CD4-positive, alpha-beta T cell treated with Interleukin-4 for 4 hours (primary cell): ENCODE measurements around the gene PTPRR.
"Not testable (repeated sequence)": the region's sequence is repeated elsewhere in the genome, so short reads cannot be mapped to it uniquely, and the experiment has no call there.

Experiments
- DNase-seq: peaks from one replicate; pipeline ENCODE4 v3.0.0-alpha.2; 2020

The PTPRR gene

DNA sequence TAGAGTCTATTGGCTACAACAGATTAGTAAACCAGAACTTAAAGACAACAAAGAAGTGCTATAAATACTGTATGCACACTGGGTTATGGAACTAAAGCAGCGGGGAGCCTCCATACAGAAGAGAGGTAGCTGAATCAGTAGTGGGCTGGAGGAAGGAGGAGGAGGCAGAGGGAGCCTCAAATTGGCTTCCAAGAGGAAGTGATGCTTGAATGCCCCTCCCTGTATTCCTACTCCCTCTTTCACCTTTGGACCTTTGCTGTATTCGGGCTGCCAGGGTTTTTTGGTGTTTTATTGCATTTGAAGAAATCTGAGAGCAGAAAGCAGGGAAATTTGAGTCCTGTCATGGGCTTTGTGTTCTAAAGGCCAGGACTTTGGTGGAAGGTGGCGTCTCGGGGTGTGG, 179.3 kb downstream of the PTPRR start:
- no peak for DNase-seq

DNA sequence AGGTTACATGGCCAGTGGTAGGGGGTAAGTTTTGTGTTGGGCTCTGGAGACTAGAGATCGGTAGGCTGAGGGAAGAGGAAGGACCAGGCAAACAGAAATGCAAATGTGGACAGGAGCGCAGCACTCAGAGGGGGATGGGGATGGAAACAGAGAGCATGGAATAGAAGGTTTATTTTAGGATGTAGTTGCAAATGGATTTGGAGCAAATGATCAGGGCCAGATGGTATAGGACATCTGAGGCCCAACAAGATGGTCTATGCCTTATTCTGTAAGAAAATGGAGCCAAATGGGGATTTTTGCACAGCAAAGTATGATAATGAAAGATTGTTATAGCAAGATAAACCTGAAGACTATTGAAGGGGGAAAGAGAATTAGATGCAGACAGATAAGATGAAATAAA, 180.8 kb downstream of the PTPRR start:
- DNase-seq: no peak

DNA sequence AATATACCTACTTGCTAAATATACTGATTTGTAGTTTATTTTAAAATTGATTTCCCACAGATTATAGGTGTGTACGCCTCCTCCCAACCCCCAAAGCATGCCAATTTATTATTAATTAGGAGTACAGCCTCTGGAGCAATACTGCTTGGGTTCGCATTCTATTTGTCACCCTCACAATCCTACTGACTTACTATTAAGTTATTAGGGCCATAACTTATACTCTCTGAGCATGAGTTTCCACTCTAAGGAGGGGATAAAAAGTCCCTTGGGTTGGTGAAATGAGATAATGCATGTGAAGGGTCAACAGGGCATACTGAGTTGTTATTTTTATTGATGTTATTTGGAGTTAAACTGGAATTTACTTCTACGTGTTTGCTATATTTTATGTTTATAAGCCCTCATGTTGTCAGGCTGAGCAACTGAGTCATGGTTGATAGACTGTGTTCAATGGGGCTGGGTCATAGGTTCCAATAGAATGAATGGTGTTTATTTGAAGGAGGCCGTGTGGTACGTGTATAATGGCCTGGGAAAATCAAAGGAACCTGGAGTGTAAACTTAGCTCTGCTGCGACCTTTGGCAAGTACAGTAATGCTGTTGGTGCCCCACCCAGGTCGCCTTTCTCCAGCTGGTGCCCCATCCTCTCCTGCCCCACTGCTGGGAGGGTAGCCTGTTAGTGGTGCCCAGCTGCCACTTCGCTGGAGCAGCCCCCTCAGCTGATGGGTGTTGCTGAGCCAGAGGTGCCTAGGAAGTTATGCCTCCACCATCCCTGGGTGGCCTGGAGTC, 184.0 kb downstream of the PTPRR start:
- DNase-seq: no peak

DNA sequence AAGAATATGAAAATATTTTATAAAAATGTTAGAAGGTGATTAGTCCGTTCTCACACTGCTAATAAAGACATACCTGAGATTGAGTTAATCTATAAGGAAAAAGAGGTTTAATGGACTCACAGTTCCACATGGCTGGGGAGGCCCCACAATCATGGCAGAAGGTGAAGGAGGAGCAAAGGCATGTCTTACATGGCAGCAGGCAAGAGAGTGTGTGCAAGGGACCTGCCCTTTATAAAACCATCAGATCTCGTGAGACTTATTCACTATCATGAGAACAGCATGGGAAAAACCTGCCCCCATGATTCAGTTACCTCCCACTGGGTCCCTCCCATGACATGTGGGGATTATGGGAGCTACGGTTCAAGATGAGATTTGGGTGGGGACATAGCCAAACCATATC, 185.3 kb downstream of the PTPRR start:
- DNase-seq: not testable (repeated sequence)

DNA sequence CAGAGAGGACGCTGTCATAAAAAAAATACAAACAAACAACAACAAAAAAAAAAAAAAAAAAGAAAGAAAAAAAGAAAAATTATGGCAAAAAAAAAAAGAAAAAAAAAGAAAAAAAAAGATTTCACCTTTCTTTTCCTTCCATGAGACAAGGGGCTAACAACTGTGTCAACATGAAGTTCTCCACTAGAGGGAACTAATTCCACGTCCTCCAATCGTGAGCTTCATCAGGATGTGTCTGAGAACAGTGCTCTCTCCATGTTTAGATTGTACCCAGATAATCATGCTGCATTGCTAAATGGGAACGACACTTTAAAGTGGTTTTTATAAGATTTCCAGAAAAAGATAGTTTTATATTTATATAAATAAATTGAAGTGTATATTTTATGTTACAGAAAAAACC, 187.2 kb downstream of the PTPRR start:
- DNase-seq: peak; percentile 8

DNA sequence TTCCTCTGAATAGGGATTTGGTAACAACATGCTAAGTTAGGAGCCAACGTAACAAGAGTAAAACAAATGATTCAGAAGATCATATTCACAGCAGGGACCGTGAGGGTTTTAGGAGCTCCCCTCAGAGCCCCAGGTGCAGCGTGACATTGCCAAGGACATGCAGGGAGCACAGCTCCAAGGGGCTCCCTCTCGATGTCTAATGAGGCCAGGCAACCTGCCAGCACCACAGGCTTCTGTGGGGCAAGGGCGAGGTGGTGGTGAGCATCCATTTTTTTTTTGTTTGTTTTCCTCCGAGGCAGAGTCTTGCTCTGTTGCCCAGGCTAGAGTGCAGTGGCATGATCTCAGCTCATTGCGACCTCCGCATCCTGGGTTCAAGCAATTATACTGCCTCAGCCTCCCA, 188.3 kb downstream of the PTPRR start:
- DNase-seq: no peak

DNA sequence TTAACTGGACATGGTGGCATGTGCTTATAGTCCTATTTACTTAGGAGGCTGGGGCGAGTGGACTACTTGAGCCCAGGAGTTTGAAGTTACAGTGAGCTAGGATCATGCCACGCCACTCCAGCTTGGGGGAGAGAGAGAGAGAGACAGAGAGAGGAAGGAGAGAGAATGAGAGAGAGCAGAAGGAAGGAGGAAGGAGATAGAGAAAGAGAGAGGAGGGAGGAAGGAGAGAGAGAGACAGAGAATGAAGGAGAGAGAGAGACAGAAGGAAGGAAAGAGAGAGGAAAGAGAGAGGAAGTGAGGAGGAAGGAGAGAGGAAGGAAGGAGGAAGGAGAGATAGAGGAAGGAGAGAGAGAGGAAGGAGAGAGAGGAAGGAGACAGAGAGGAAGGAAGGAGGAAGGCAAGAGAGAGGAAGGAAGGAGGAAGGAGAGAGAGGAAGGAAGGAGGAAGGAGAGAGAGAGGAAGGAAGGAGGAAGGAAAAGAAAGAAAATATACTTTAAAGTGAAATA, 189.8 kb downstream of the PTPRR start:
- no peak for DNase-seq

DNA sequence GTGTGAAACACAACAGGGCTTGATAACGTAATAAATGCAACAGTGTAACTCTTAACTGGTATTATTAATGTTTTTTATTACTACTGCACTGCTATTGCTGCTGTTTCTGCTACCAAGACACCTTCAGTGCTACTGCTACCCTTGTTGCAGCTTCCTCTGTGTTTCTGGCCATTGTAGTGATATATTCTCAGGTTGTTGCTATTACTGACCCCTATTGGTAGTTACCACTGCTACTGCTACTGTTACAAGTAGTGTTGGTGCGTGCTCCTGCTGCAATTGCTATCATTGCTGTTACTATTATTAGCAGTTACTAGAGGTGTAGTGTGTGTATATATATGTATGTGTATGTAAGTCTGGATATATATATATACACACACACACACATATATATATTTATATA, 196.1 kb downstream of the PTPRR start:
- DNase-seq: no peak

DNA sequence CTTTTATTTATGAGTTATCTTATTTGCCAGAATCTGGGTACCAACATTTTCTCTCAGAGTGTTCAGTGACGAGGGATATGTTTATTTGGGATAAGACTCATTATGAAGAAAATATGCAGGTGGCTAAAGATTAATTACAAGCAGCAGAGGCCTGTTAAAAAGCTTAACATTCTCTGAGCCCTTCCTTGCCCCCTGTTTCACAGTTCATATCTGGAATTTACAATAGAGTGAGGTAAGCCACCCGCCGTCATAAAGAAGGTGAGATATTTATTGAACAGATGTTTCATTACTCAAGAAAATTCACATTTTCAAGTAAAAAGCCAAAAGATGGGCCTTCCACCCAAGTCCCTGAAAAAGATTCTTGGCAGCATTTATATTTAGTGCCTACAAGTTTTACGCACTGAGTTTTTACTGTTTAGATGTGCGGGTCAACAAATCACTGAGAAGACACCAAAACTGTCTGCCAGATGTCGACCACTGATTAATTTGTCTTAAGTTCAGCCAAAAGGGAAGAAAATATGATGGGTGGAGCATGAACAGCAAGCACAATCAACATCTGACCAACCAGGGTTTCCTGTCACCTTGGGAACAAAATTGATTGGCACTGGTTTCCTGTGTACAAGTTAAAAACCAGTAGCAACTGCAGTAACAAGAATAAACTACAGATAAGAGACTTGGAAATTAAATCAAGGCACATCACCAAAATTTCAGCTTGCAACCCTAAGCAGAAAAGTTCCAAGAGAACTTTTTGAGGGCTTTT, 197.8 kb downstream of the PTPRR start:
- DNase-seq: peak; percentile 10

DNA sequence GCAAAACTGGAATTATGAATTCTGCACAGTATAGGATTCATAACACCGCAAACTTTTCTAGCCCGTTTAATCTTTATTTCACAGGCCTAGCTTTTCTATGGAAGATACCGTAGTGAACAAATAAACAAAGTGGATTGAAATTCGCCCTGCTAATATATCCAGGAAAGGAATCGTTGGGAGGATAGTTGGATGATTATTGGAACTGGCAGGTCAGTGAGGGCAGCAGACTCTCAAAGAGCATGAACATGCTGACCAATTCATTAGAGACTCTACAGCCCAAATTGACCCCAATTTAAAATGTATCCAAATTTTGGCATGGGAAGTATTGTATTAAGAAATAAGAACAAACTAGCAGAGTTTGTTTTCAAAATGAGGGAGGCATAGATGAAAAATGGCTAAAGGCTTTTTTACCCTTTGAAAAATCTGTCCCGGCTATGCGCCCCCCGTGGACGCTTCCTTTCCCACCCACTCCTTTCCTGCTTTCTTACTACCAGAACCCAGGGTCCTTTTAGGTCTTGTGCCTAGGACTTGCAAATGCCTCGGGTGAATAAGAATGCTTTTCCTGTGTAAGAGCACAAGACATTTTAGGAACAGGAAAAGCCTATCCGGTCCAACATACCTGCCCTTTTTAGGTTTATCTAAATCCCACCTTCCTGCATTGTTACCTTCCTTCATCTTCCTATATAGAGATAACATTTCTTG, 198.7 kb downstream of the PTPRR start:
- no peak for DNase-seq

DNA sequence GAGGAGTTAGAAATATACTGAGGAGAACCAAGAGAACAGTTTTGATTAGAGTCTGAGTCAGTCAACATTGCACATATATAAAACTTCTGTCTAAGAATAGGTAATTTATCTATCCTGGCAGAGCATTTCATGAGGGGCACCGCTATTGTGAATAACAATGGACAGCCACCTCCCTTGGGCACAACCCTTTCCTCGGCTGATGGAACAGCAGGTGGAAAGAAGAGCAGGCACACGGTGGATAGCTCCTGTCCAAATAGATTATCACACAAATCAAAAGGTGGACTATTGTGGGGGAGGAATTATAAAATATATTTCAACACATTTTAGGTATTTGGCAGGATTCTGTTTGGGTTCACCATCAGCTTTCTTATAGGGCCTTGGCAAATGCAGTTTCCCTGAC, 199.3 kb downstream of the PTPRR start:
- no peak for DNase-seq

DNA sequence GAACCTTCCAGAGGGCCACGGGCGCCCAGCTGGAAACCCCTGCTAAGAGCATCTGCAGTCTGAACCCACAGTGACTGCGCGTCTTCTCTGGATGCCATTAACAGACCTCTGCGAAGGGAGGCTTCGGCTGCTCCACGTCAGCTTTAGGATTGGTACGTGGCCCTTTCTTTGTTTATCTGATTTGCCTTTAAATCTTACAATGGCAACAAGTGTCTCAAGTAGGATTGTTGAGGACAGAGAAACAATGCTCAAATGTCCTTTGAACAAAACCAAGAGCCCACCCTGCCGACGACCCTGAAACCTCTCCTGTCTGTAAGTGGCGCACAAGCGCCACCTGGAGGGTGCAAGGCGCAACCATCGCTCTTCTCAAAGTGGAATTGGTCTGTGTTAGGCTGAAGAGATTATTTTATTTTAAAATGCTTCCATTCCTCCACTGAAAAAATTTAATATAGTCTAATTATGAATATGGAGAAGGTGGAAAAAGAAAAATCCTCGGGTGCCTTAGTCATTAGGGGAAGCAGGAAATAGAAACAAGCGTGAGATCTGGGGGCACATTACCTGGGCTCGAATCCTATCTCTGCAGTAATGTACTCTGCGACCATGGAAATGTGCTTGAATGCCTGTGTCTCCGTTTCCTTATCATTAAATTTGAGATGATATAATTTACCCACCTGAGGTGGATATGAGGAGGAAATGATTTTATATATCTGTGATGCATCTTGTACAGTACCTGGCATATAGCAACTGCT, 200.7 kb downstream of the PTPRR start:
- DNase-seq: peak; percentile 23

DNA sequence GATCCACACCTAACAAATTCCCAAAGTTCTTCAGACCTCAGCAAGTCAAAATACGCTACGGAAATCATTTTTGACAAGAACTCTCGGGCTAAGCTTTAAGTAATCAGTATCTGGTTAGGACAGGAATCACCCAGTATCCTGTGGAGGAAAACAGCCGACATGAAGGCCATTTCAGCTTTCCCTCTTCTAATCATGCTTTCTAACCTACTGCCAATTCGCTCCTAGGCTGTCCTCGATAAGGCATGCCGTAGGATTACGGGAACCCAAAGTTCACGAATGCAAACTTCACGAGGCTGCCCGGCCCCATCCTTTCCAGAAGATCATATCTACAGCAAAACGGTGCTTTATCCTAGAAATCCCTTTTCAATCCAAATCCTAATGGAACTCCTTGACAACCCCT, 201.5 kb downstream of the PTPRR start:
- DNase-seq: no peak

DNA sequence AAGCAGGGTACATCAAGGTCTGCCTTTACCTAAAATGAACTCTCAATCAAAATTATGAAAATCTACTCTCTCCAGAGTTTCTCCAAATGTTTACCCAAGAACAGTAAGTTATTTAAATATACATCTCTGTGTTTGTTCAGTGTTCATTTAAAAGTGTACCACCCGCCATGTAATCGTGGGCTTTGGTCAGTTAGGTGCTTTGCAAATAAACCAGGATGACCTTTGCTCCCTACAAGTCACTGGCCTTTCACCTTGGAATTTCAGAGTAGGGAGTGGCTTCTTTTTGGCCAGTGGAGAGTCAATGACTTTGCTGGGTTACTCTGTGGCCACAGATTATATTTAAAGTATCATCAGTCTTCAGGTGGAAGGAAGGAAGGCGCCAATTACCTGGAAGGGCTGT, 208.7 kb downstream of the PTPRR start:
- DNase-seq: no peak

DNA sequence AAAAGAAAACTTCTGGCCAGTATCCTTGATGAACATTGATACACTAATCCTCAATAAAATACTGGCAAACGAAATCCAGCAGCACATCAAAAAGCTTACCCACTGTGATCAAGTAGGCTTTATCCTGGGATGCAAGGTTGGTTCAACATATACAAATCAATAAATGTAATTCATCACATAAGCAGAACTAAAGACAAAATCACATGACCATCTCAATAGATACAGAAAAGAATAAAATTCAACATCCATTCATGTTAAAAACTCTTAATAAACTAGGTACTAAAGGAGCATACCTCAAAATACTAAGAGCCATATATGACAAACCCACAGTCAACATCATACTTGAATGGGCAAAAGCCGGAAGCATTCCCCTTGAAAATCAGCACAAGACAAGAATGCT, 211.5 kb downstream of the PTPRR start:
- DNase-seq: no peak

DNA sequence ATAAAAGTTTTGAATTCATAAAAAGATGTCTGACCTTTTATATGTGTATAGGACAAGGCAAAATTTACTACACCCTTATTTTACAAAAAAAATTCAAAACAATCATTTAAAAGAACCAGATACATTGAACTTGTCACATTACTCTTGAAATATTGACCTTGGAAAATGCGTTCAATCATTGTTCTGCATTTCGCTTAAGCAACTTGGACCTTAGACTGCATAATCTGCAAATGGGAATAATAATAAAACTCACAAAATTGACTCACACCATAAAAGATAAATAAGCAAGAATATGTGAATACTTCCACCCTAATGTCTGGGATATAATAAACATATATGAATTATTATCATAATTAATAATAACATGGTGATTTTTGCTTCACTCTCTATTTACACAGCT, 213.9 kb downstream of the PTPRR start:
- no peak for DNase-seq

DNA sequence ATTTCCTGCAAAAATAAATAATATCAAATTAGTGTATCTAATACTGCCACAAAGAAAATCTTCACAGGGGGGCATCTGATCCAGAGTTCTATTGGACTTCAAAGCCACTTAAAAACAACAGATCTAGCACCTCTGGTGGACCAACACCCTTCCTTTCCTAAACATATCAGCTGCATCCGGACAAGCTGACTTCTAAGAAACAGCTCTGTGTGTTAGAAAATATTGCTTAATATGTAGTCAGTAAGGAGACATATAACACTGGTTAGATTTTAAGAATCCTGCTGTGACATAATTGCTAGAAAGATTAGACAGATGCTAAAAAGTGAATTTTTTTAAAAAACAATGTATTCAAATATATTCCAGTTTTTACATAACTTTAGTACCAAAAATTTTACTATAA, 222.2 kb downstream of the PTPRR start:
- DNase-seq: no peak

DNA sequence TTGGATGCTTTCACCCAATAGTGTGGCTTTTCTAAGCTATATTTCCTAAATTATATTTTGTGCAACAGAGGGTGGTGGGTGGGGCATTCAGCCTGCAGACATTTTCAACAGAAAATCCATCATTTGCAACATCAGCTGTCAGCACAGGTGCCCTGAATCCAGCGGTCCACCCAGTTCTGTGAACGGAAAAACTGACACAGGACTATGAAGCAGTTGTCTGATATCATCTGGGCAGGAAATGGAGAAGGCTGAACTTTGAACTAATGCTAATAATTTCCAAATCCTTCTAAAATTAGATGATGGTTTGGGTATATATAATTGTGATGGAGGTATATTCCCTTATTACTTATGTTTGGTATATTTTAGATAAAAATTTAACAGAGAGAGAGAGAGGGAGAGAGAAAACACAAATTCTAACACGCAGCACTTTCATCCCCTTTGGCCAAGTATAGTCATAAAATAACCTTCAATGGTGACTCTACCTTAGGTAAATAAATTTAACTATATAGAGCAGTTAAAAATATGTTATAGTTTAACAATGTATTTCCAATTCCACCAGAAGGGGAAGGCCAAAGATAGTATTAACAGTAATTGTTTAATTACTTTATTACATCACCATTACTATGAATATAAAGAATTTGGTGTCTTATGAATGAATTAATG, 225.0 kb downstream of the PTPRR start:
- DNase-seq: no peak

DNA sequence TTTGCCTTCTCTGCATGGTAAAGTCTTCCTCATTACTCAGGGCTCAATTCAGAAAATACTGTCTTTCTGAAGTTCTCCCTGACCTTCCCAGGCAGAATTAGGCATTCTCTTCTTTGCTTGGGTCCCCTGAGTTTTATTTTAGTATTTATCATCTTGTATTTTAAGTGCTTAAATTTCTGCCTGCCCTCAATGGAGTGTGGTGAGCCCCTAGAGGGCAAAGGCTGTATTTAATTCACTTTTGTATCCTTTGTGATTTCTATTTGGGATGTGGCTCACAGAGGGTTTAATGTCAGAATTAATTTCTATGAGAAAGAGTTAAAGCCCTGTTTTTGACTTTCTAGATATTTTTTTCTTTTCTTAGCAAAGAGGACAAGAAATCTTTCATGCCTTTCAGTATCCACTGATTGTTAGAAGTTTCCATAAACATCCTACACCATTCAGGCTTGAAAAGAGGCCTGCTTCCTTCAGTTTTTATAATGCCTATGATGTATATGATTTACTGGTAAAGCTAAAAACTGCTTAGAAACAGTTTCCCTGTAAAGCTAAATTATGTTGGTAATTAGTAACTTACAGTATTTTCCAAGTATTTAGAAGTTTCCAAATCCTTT, 227.8 kb downstream of the PTPRR start:
- DNase-seq: no peak

DNA sequence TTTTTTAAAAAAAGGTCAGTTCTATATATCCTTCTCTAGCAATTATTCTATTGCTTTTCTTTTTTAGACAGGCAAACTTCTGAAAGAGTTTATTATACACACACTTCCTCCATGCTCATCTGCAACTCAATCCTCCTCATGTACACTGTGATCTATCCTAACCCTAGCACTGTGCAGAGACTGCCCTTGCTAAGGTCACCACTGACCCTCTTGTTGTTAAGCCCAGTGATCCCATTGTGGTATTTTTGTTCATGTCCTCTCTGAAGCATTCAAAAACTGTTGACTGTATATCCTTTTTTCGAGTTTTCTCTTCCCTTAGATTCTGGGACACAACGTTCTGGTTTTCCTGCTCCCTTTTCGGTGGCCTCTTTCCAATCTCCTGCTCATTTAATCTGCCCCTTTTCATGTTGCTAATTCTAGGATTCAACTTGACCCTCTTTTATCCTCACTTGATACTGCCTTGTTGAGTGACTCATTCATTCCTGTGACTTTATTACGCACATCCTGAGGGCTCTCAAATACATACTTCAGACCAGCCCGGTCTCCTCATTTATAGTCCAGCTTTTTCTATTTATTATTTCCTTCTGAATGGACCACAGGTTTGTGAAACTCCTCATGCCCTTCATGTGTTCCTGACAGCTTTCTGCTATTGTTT, 229.4 kb downstream of the PTPRR start:
- no peak for DNase-seq

DNA sequence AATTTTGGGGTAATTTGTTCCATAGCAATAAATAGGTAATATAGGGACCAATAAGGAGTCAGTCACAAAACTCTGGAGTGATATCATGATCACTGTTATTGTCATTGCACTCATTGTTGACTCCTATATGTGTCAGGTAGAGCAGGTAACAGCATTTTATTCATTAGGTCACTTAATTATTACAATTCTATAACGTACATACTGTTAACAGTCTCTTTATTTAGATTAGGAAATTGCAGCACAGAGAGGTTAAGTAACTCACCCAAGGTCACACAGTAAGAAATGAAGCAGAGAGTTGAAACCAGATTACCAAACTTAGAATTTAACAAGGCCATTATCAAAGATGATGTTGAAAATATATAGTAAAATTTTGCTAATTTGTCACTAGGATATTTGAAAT, 233.6 kb downstream of the PTPRR start:
- DNase-seq: no peak
